KG1 (cell line): ENCODE data around the gene MARCO.
"Not testable (repeated sequence)": the region's sequence is repeated elsewhere in the genome, so short reads cannot be mapped to it uniquely, and the experiment has no call there.

Experiments used
- DNase-seq: peaks from one replicate; lab custom pipeline; 2025; lab: John Stamatoyannopoulos, UW

Gene MARCO

DNA sequence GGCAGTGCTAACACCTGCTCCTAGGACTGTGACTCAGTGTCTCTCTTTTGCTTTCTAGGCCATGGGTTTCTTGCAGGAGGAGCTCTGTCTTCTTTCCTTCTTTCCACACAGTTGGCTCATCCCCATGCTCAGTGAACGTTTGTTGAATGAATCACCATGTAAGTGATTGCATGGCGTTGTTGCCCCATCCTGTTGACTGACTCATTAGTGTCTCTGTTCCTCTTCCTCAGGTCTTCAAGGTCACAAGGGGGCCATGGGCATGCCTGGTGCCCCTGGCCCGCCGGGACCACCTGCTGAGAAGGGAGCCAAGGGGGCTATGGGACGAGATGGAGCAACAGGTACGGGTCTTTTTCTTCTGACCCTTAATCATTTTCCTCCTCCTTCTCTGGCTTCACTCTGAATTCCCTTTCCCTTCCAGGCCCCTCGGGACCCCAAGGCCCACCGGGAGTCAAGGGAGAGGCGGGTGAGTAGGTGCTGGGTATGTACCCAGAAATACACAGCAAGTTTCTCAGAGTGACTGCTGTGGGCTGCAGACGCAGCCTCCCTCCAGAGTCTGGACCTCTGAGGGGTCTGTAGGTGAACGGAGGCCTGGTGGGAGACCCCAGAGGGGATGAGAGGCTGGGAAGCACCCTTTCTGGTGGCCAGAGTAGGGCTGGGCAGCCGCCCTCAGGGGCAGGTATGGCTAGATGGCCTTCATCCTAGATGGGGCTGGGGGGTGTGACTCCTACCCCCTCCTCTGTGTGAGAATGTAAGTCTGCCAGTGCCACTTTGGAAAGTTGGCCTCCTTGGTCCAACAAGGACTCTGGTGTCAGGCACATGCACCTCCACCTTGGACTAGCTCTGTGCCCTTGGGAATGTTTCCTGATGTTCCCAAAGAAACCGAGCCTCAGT lies 32.4 kb downstream of the MARCO start:
- DNase-seq = no peak

DNA sequence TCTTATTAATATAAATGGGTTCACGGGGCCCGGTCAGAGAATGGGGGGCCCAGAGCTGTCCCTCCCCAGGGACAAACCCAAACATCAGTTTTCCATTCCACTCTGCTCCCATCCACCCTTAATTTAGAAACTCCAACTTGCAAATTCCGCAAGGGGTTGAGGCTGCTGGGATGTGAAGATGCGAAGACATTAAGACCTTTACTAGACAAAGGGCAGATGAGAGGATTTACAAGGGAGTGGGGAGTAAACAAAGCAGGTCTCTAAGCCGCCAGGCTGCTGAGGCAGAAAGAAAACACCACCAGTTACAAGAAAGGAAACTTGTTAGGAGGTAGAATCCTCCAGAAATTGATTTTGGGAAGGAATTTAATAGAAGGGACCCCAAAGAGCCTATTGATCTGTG lies 33.1 kb downstream of the MARCO start:
- DNase-seq = no peak

DNA sequence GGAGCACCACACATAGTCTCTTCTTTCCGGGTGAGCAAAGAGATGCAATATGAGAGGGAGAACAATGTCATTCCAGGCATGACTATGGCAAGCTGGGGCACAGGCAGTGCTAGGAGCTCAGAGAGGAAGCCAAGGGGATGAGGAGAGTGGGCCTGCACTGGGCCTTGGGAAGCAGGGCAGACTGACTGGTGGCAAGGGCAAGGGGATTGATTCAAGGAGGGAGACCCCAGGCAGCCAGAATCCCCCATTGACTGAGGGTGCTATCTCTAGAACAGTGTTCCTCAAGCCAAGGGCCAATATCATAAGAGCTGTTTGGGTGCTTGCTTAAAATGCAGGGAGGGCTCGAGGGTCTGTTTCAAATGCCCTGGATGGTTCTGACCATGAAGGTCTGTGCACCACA lies 36.1 kb downstream of the MARCO start:
- DNase-seq = no peak

DNA sequence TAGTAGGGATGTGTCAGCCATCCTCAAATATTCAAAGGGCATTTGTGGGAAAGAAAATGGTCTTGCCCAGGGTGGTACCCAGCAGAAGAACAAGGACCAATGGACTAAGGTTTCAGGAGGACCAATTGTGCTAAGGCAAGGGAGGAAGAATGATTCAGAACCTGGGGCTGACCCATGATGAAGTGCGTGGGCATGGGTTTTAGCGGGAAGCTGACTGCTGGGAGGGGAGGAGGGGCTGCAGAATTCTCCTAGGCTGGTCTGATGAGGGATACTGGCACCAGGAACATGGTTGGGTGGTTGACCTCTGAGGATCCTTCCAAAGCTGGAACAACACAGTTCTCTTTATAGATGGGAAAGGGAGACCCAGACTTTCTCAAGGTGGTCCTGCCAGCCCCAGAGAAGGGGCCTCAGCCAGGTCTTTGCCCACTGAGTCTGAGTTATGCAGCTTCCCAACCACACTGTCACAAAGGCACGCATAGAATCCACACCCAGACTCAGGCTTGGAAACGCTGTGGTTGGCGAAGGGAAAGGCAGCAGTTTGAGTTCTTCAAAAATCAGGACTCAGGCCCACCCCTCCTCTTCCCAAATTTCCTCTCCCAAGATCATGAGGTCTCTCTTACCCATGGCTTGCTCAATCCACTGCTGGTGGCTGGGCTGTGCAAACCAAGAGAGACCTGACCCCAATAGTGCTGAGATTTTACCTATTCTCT lies 37.3 kb downstream of the MARCO start:
- no peak for DNase-seq

DNA sequence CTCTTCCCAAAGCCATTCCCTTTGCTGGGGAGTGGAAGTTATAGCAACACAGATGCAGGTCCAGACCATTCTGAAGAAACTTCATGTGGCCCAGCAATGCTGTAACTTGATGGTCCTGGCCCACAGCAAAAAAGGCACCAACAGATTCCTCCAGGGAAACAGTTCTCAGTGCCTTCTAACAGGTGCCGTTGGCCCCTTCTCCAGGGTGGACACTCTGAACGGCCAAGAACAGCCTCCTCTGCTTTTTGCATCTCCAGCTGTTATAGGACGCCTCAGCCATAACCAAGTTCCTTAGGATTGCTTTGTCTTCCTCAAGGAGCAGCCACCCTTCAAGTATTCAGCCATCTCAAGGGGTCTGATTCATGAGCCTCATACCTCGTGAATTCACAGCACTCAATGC lies 38.0 kb downstream of the MARCO start:
- DNase-seq = no peak

DNA sequence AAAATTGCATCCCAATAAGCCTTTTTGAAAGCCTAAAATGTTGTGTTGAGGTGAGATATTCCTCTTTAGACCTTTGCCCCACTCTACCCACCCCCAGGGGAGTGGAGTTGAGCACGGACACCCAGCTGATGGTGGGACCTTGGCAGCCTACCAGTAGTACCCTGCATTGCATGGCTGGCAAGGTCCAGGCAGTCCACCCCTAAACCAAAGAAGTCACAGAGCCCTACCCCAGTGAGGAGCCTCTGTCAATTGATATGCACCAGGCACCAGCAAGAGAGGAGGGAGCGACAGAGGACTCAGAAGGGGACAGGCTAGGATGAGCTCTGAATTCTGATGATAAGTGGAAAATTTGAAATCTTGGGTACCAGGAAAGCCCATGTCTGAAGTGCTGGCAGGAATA lies 38.6 kb downstream of the MARCO start:
- no peak for DNase-seq

DNA sequence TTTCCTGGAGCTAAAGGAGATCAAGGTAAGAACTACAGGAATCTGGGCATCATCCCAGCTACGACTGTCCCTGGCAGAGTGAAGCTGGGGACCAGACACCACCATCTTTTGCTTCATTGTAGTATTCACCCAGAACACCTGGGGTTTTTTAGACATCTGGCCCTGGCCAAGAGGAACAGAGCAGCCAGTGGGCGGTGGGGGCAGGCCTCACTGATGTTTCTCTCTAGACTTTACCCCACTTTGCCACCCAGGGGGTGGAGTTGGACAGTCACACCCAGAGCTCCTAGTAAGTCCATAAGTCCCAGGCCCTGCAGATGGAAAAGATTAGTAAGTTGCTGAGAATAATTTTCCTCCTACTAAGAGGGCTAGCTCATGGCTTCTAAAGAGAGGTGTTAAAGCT lies 39.6 kb downstream of the MARCO start:
- no peak for DNase-seq

DNA sequence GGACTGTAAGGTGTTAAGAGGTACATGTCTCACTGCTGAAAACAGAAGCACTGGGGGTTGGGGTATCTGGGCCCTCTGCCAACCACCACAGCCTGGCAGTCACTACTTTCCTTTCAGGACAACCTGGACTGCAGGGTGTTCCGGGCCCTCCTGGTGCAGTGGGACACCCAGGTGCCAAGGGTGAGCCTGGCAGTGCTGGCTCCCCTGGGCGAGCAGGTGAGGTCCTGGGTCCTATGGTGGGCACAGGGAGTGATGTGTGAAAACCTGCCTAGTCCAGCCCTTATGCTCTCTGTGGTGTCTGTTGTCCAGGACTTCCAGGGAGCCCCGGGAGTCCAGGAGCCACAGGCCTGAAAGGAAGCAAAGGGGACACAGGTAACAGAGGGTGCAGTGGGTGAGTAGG lies 40.0 kb downstream of the MARCO start:
- no peak for DNase-seq

DNA sequence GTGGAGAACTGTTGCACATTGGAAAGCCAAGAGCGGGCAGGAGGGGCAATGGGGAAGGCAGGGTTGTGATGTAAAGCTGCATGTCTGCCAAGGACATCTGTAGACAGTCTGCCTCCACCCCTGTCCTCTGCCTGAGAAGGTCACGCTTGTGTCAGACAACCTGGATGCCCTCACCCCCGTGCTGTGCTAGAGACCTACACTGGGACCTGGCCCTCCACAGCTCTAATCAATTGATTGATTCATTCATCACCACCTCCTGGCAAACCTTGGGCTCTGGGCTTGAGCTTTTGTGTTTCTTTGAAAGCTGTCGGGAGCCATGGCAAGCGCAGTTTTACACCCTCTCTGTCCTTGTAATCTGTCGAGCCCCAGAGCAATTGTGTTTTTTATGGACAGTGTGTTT lies 41.1 kb downstream of the MARCO start:
- no peak for DNase-seq

DNA sequence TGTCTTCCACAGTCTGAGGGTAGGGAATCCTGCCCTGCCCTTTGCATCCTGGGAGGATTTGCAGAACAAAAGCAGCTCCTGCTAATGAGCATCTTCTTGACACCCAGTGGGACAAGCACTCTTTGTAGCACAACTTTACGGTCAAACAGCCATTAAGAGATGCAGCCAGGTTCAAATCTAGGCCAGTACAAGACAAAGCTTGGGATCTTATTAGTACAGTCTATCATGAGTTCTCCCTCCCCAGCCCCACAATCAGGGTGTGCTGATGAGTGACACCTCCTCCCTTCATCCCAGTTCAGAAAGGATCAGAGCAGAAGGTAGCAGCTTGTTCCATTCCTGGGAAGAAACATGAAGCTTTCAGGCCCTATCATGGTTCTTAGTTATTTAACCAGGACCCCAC lies 41.9 kb downstream of the MARCO start:
- no peak for DNase-seq

DNA sequence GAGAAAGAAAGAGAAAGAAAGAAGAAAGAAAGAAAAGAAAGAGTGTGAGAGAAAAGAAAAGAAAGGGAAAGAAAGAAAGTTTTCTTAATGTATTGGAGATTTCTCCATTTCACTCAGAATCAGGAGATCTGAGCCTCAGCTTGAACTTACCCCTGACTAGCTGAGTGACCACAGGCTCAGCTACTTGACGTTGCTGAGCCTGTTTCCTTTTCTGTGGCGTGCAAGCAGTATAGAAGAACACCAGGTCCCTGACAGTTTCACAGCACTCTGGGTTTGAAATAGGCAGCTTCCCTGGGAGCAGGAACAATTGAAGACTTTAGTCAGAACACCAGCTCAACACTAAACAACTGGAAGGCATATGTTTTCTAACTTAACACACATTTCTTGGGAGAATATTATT lies 44.7 kb downstream of the MARCO start:
- DNase-seq = no peak

DNA sequence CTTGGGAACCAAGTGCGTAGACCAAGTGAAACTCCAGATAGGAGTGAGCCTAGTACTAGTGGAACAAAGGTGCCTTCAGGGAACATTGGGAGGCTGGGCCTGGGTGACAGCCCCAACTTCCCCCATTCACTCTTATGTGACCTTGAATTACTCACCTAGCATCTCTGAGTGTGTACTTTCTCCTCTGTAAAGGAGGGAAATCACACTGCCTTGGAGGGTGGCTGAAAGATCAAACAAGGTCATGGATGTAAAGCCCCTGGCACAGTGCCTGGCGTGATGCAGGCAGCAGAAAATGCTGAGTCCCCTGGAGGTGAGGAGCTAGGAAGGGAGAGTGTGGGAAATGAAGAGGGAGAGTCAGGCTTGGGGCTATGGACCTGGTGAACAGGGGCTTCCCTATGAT lies 45.9 kb downstream of the MARCO start:
- DNase-seq = no peak

DNA sequence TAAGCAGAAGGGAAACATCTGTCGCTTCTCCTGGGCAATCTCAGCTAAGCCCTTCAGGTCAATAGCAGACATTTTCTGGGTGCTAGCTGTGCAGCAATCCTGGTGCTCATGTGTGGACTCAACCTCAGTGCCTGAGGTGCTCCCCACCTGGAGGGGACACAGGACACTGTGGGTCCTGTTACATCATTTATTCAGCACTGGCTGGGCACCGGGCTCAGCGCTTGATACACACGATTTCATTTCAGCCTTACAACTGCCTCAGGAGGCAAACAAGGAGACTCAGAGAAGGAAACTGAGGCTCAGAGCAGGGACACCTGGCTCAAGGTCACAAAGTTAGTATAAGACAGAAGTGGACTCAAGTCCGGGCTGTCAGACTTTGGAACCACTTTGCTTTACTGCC lies 46.7 kb downstream of the MARCO start:
- no peak for DNase-seq

DNA sequence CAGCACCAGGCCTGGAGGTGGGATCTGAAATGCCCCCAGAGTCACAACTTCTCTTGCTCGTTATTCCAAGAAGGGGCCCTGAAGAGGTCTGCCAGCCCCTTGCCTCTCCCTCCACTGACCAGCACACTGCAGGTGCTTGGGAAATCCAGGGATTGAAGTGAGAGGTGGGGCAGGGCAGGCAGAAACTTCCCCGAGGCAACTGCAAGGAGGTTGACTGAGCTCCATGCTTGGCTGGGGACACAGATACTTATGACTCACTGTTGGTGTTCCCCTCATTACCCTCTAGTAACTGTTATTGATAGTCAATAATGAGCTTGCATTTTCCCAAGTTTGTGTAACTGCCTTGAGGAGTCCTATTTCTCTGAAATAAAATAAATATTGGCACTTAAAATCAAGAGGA lies 47.5 kb downstream of the MARCO start:
- DNase-seq = no peak

DNA sequence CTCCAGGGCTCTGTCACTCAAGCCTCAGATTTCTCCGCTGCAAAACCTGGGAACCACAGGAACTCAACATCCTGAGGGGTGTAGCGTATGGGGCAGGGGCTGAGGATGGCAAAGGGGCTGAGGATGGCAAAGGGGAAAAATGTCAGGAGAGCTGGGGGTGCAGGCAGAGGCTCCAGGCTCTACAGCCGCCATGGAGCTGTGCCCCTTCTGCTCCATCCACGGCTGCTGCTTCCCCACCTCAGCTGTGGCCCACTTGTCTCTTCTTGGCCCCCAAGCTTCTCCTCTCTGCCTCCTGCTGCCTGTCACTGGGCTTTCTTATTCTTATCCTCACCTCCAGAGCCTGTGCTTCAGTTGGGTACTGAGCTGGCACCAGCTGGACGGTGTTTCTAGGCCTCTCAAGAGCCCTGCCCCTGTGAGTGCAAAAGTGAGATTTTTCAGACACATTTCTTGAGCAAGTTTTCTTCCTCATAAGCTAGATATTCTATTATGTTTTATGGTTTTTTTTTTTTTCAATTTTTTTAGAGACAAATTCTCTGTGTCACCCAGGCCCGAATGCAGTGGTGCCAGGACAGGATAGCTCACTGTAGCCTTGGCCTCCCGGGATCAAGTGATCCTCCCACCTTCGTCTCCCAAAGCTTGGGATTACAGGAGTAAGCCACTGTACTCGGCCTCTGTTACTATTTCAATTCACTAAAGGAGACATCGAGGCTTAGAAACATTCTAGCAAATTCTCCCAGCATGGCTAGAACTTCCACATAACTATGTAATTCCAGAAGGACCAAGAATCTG lies 49.0 kb downstream of the MARCO start:
- DNase-seq = no peak

DNA sequence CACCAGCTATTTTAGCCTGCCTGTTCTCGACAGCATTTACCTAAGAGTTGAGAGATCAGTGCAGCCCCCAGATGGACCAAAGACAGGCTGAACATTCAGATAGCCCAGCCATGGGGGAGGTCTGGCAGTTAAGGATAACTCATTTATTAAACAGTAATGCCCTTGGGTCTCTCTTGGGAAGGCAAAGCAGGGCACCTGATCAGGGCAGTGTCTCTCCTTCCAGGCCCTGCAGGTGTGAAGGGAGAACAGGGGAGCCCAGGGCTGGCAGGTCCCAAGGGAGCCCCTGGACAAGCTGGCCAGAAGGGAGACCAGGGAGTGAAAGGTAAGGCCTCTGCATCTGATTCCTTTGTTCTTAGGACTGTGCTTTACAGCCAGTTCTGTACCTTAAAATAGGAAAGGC lies 49.6 kb downstream of the MARCO start:
- no peak for DNase-seq

DNA sequence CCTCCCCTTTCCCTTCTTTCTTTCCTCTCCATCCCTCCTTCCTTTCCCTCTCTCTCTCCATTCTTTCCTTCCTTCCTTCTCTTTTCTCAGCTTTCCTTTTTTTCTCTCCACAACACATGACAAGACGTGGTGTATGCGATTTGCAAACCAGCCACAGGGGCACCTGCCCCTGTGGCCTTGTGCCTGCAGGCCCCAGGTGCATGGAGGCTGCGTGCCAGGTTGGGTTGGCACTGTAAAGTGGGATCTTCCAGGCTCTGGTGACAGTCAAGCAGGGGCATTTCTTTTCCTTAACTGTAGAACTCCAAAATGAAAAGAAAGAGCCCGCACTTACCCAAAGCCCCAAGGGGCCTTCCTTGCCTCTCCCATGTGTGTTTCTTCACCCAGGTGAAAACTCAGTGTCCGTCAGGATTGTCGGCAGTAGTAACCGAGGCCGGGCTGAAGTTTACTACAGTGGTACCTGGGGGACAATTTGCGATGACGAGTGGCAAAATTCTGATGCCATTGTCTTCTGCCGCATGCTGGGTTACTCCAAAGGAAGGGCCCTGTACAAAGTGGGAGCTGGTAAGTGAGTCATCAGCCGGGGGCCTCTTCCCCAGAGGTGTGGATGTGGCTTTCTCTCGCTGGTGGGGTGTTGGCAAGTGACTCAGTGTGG lies 50.9 kb downstream of the MARCO start:
- no peak for DNase-seq

DNA sequence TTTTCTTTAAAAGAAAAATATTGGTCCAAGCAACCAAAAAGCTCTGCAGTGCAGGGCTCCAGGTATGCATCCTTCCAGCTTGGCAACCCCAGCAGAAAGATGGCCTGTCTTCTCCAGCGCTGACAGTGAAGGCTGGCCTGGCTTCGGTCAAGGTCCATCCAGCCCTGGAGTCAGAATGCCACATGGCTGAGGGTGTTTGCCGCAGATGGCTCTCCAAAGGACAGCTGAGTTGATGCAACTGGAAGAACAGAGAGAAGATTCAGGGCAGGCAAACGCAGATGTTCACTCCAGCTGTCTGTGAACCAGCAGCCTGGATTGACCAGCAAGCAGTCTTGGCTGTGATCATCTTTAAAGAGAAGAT lies 51.4 kb downstream of the MARCO start:
- DNase-seq = no peak

DNA sequence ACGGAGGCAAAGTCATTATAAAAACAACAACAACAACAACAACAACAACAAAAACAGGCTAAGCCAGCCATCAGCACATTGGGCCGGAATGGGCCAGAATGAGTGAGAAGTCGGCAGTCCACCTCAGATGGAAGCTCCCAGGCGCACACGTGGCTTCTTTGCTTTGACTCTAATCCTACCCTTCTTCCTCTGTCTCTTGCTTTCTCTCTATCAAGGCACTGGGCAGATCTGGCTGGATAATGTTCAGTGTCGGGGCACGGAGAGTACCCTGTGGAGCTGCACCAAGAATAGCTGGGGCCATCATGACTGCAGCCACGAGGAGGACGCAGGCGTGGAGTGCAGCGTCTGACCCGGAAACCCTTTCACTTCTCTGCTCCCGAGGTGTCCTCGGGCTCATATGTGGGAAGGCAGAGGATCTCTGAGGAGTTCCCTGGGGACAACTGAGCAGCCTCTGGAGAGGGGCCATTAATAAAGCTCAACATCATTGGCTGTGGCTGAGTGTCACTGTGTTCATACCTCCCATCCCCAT lies 52.2 kb downstream of the MARCO start:
- DNase-seq = no peak

DNA sequence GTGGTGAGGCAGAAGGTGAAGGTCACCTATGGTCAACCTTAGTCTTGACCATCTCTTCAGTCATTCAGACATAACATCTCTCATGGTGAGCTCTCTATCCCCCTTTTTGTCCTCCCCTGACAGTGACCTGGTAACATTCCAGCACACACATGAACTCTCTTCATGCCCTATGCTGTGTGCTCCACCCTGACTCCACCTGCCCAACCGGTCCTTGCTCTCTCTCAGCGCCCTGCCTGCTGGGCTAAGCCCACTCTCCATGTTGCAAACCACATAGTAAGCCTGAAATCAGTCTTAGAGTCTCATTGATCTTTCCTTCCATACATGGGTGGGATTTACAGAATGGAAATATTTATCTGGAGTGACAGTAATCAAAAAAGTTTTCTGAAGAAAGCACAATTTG lies 52.8 kb downstream of the MARCO start:
- DNase-seq = no peak

DNA sequence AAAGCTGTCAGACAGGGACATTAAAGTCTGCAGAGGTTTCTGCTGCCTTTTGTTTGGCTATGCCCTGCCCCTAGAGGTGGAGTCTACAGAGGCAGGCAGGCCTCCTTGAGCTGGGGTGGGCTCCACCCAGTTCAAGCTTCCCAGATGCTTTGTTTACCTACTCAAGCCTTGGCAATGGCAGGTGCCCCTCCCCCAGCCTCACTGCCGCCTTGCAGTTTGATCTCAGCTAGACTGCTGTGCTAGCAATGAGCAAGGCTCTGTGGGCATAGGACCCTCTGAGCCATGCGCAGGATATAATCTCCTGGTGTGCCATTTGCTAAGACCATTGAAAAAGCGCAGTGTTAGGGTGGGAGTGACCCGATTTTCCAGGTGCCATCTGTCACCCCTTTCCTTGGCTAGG lies 61.9 kb downstream of the MARCO start:
- not testable (repeated sequence) for DNase-seq

DNA sequence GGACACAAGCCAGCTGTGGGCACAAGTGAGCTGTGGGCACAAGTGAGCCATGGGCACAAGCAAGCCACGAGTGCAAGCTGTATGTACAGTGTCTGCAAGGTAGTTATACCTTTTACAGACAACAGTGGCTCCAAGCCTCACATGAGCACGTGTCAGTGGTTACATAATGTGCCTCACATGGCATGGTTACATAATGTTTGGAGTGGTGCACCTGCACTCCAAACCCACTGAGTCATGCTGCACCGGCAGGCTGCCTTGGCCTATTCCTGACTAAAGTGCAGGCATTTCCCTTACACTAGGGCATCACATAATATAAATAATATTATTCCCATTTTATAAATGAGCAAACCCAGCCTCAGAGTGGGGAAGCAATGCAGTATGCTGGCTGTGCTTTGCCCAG lies 62.6 kb downstream of the MARCO start:
- no peak for DNase-seq
